WTC11 (cell line): Measurements from ENCODE around the gene PARPBP. TPM values are rescaled to one million over a fixed set of nuclear protein-coding genes. Genes with fewer than 3 reads are reported as not detected.

Source experiments
- ATAC-seq: fragments of 200-7000 bp; cut with Tn5 transposase; 2 replicates; pipeline ENCODE4 v1.10.0; 2021; ENCODE audit warnings: mild to moderate bottlenecking, moderate library complexity
- CTCF ChIA-PET: fragments of 300-600 bp; sonication (Branson Sonifier 250); formaldehyde crosslinking; loops from one replicate; lab custom pipeline; 2021; ENCODE audit warnings: antibody characterized with exemption; lab: Charles Lee
- POLR2A ChIA-PET: fragments of 350-600 bp; sonication (Branson Sonifier 250); formaldehyde crosslinking; loops from one replicate; lab custom pipeline; 2021; ENCODE audit warnings: antibody characterized with exemption; lab: Charles Lee
- DNase-seq: peaks from one replicate; pipeline ENCODE4 v3.0.0; 2021; ENCODE audit warnings: low spot score
- H3K27ac Mint-ChIP-seq: 2 replicates; pipeline ENCODE4 v1.8.0; 2021; ENCODE audit warnings: mixed read lengths
- H3K27me3 Mint-ChIP-seq: 2 replicates; pipeline ENCODE4 v1.8.0; 2021; ENCODE audit warnings: low read depth, mild to moderate bottlenecking, moderate library complexity, mixed read lengths
- H3K36me3 Mint-ChIP-seq: 2 replicates; pipeline ENCODE4 v1.8.0; 2021; ENCODE audit warnings: mixed read lengths
- H3K4me1 Mint-ChIP-seq: 2 replicates; pipeline ENCODE4 v1.8.0; 2022; ENCODE audit warnings: mixed read lengths
- H3K4me3 Mint-ChIP-seq: 2 replicates; pipeline ENCODE4 v1.8.0; 2021; ENCODE audit warnings: mild to moderate bottlenecking, moderate library complexity, mixed read lengths
- H3K9me3 Mint-ChIP-seq: 2 replicates; pipeline ENCODE4 v1.8.0; 2021; ENCODE audit warnings: mixed read lengths
- ATF1 ChIP-seq: sonication (generic); formaldehyde crosslinking; IDR thresholded peaks from 2 replicates; pipeline ENCODE4 v1.8.1; 2023; ENCODE audit warnings: mild to moderate bottlenecking, moderate library complexity, missing genetic modification reagents
- ATF2 ChIP-seq: sonication (generic); formaldehyde crosslinking; IDR thresholded peaks from 2 replicates; pipeline ENCODE4 v1.8.1; 2022; ENCODE audit warnings: low read depth, missing genetic modification reagents, borderline replicate concordance
- CREB1 ChIP-seq: sonication (generic); formaldehyde crosslinking; IDR thresholded peaks from 2 replicates; pipeline ENCODE4 v1.8.0; 2023; ENCODE audit warnings: mild to moderate bottlenecking, missing genetic modification reagents
- ERG ChIP-seq: fragments of 250-450 bp; sonication (Bioruptor Pico); IDR thresholded peaks from 2 replicates; pipeline ENCODE4 v1.8.0; 2021; ENCODE audit warnings: mild to moderate bottlenecking
- ETV6 ChIP-seq: sonication (generic); formaldehyde crosslinking; IDR thresholded peaks from 2 replicates; pipeline ENCODE4 v1.8.1; 2022; ENCODE audit warnings: mild to moderate bottlenecking, missing genetic modification reagents
- FOXP1 ChIP-seq: sonication (generic); formaldehyde crosslinking; IDR thresholded peaks from 2 replicates; pipeline ENCODE4 v1.8.0; 2022; ENCODE audit warnings: missing genetic modification reagents, mild to moderate bottlenecking, moderate library complexity, borderline replicate concordance
- HMGA2 ChIP-seq: fragments of 250-450 bp; sonication (Bioruptor Pico); IDR thresholded peaks from 2 replicates; pipeline ENCODE4 v1.4.0; 2021; ENCODE audit warnings: mild to moderate bottlenecking, moderate library complexity
- MAX ChIP-seq: sonication (generic); formaldehyde crosslinking; IDR thresholded peaks from 2 replicates; pipeline ENCODE4 v1.8.0; 2022; ENCODE audit warnings: mild to moderate bottlenecking, missing genetic modification reagents
- NFE2L1 ChIP-seq: sonication (generic); formaldehyde crosslinking; IDR thresholded peaks from 2 replicates; pipeline ENCODE4 v1.8.1; 2023; ENCODE audit warnings: missing genetic modification reagents
- OVOL2 ChIP-seq: fragments of 250-450 bp; sonication (Bioruptor Pico); IDR thresholded peaks from 2 replicates; pipeline ENCODE4 v1.9.0; 2021; ENCODE audit warnings: mild to moderate bottlenecking, borderline replicate concordance
- TEAD4 ChIP-seq: sonication (generic); formaldehyde crosslinking; IDR thresholded peaks from 2 replicates; pipeline ENCODE4 v1.8.0; 2022; ENCODE audit warnings: mild to moderate bottlenecking, missing genetic modification reagents
- ZNF219 ChIP-seq: sonication (generic); formaldehyde crosslinking; IDR thresholded peaks from 2 replicates; pipeline ENCODE4 v1.8.0; 2023; ENCODE audit warnings: missing genetic modification reagents, mild to moderate bottlenecking, borderline replicate concordance
- ZNF317 ChIP-seq: sonication (generic); formaldehyde crosslinking; IDR thresholded peaks from 2 replicates; pipeline ENCODE4 v1.8.1; 2023; ENCODE audit warnings: low read depth, mild to moderate bottlenecking, moderate library complexity, missing genetic modification reagents, borderline replicate concordance
- ZNF512 ChIP-seq: sonication (generic); formaldehyde crosslinking; IDR thresholded peaks from 2 replicates; pipeline ENCODE4 v1.8.1; 2022; ENCODE audit warnings: missing genetic modification reagents, borderline replicate concordance
- total RNA-seq: library from RNA; stranded (reverse); gene quantifications from 3 replicates; pipeline ENCODE4 v1.2.3, GENCODE V29; 2021
- TF ChIP-seq, protein P1 (sequence below): sonication (generic); formaldehyde crosslinking; conservative IDR thresholded peaks from 2 replicates; pipeline ENCODE4 v1.8.1; 2022; ENCODE audit warnings: mild to moderate bottlenecking, missing genetic modification reagents
- TF ChIP-seq, protein P2 (sequence below): sonication (generic); formaldehyde crosslinking; IDR thresholded peaks from 2 replicates; pipeline ENCODE4 v1.8.1; 2022; ENCODE audit warnings: low read depth, mild to moderate bottlenecking, moderate library complexity, missing genetic modification reagents, borderline replicate concordance

The PARPBP gene
- total RNA-seq, 1 experiment from 2014 or later = 19.2 TPM

DNA sequence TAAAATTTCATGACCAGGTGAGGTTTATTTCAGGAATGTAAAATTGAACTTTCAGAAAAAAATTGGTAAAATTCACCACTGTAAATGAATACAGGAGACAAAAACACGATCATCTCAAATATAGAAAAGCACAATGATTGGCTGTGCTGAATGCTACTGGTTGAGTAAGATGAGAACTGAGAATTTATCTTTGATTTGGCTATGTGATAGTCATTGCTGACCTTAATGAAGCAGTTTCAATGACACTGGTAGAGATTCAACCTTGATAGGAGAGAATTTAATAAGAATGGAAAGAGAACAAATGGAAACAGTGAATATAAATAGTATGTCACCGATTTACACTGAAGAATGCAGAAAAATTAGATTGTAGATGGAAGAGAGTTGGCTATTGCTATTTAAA is 84.0 kb downstream of the PARPBP start (continued):
- TF ChIP-seq, protein P1, sequence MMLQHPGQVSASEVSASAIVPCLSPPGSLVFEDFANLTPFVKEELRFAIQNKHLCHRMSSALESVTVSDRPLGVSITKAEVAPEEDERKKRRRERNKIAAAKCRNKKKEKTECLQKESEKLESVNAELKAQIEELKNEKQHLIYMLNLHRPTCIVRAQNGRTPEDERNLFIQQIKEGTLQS (CRISPR knock-in tag) = no peak

- ChIA-PET POLR2A (no interaction called here), CTCF (no interaction called here)
- Mint-ChIP-seq H3K4me3 (no peak overlapping the region), H3K36me3 (no peaks in the 10 kb centered on the region), H3K4me1 (no peaks in the 10 kb centered on the region), H3K9me3 (no peaks in the 10 kb centered on the region), H3K27ac (no peak overlapping the region), H3K27me3 (no peaks in the 10 kb centered on the region)
- ATAC-seq (no peak), DNase-seq (no peak)
- TF ChIP-seq NFE2L1 (CRISPR knock-in tag) (no peak), OVOL2 (no peak), ETV6 (no peak), HMGA2 (CRISPR knock-in tag) (peak; percentile 28; the same call in 1 of the 2 replicates)
Observed at GRCh38 chr12:102215992-102216691, 96.2 kb downstream of the PARPBP start.

DNA sequence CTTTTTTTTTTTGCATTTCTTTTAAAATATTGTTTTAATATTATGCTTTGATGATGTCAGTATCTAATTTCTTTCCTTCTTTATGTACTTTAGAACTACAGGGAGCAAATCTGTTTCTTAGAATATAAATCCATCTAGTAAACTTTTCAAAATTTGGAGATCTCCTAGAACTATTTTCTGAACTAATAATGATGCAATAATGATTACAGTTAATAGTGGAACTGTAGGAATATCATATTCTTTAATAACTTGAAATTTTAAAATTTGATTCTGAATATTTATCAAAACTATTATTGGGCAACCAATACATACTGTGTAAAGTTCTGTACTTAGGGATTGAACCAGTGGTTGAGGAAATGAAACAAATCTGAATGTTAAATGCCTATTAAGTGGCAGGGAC is 100.8 kb downstream of the PARPBP start:
- no peaks in the 10 kb centered on the region for H3K27me3 Mint-ChIP-seq
- TF ChIP-seq ATF2 (no peak), ZNF317 (CRISPR knock-in tag) (no peak), ATF1 (no peak), MAX (CRISPR knock-in tag) (no peak), CREB1 (no peak), HMGA2 (CRISPR knock-in tag) (no peak), TEAD4 (no peak), FOXP1 (CRISPR knock-in tag) (no peak), ZNF219 (CRISPR knock-in tag) (no peak), ZNF512 (CRISPR knock-in tag) (no peak), ERG (CRISPR knock-in tag) (no peak)
- TF ChIP-seq, protein P2, sequence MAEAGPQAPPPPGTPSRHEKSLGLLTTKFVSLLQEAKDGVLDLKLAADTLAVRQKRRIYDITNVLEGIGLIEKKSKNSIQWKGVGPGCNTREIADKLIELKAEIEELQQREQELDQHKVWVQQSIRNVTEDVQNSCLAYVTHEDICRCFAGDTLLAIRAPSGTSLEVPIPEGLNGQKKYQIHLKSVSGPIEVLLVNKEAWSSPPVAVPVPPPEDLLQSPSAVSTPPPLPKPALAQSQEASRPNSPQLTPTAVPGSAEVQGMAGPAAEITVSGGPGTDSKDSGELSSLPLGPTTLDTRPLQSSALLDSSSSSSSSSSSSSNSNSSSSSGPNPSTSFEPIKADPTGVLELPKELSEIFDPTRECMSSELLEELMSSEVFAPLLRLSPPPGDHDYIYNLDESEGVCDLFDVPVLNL (CRISPR knock-in tag) = no peak
- TF ChIP-seq, all 79 proteins: peak for 0
- H3K9me3 Mint-ChIP-seq = peaks cover 3% of the 10 kb centered on the region; the same call in 1 of the 2 replicates
- ATAC-seq = no peak
- ChIA-PET POLR2A (no interaction called here), CTCF (no interaction called here)
- H3K27ac Mint-ChIP-seq = no peak overlapping the region
- no peak for DNase-seq
- H3K4me1 Mint-ChIP-seq = no peaks in the 10 kb centered on the region
- H3K4me3 Mint-ChIP-seq = no peak overlapping the region
- no peaks in the 10 kb centered on the region for H3K36me3 Mint-ChIP-seq
